Gastrocnemius medialis (tissue), 4 donors: ENCODE measurements around the gene PNLIPRP3.

Source experiments
- CTCF ChIP-seq, 5 experiments: fragments of 450-650 bp in 3 of 5; fragments of 200-600 bp in 2 of 5; sonication (generic) in 2 of 5; IDR thresholded peaks in 4 of 5; conservative IDR thresholded peaks in 1 of 5; 1 replicate in 4 of 5; 2 replicates in 1 of 5; pipeline ENCODE4 v1.5.1; 2016 to 2019; ENCODE audit warnings: antibody characterized with exemption in 5 of 5, mild to moderate bottlenecking in 3 of 5, moderate library complexity in 3 of 5
- POLR2A ChIP-seq, 2 donors: fragments of 450-650 bp; IDR thresholded peaks; one replicate each; pipeline ENCODE4 v1.6.1; 2017; ENCODE audit warnings: antibody characterized with exemption in 2 of 2, mild to moderate bottlenecking in 2 of 2, moderate library complexity in 2 of 2

DNA sequence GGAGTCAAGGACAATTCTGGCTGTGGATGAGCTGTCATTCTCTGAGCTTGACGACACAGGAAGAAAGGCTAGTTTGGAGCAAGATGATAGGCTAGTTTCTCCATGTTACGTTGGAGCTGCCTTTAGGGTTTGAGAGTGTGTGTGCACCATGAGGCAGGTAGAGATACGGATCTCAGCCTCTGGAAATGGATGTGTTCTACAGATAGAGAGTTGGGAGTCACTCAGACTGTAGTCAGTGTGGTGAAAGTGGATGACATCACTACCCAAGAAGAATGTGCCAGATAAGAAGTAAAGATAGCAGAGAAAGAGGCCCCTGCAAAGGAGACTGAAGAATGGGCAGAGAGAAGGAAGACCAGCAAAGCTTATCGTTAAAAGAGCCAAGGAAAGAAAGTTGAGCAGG is 42.4 kb downstream of the PNLIPRP3 start:
- no peak for TF ChIP-seq CTCF (IDR thresholded peaks at IDR 0.05 in 4 of 5, conservative IDR thresholded peaks at IDR 0.05 in 1 of 5)
- no peak for TF ChIP-seq POLR2A (IDR thresholded peaks at IDR 0.05)
